NCI-H2107 treated with DMSO at 0.1 percent for 48 hours (cell line): Measurements from ENCODE around the gene BAIAP2L2.
"Not testable (repeated sequence)": the region's sequence is repeated elsewhere in the genome, so short reads cannot be mapped to it uniquely, and the experiment has no call there.

Experiments
- DNase-seq: peaks from one replicate; lab custom pipeline; 2025; ENCODE audit not compliant: unreplicated experiment; lab: John Stamatoyannopoulos, UW

BAIAP2L2 gene

DNA sequence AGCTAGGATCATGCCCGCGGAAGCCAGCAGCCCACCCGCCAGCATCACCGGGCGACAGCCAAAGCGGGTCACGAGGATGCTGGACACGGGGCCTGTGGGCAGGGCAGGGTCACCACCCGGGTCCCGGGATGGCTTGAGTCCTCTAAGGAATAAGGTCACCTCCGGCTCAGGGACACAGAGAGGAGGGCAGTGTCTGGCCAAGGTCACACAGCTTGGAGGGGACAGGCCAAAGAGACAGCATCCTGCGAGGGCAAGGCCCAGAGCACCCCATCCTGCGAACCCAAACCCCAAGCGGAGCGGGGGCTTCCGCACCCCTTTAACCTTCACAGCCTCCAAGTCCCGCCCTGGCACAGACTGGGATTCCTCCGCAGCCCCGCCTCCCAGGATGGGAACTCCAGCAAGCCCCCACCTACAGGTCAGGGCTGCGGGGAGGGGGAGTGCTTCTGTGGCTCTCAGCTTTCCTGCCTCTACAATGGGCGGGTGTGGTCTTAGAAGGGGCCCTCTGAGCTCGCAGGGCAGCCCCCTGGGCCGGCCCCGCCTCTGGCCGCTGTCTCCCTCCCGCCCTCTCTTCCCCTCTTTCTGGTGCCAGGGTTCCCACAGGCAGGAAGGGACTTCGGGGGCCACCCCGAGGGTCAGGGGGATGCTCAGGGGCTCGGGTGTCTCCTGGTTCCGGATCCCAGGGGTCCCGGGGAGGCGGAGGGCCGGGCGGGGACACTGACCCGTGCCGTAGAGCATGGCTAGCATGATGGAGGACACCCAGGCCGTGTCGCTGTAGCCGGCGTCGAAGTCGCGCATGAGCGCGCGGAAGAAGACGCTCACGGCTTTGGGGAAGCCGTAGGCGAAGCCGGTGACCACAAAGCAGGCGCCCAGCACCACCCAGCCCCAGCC is 28.3 kb downstream of the BAIAP2L2 start:
- no peak for DNase-seq

DNA sequence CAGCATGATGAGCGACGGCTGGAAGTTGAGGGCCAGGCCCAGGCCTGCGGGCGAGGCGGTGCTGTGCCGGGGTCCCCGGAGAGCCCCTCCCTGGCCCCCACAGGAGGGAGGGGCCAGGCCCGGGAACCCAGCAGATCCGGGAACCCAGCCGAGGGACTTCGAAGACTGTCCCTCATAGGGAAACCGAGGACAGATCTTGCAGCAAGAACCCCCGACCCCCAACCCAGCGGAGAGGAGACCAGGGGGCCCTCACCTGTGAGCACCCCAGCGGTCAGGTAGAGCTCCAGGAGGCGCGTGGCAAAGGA is 28.9 kb downstream of the BAIAP2L2 start:
- DNase-seq, result no peak

DNA sequence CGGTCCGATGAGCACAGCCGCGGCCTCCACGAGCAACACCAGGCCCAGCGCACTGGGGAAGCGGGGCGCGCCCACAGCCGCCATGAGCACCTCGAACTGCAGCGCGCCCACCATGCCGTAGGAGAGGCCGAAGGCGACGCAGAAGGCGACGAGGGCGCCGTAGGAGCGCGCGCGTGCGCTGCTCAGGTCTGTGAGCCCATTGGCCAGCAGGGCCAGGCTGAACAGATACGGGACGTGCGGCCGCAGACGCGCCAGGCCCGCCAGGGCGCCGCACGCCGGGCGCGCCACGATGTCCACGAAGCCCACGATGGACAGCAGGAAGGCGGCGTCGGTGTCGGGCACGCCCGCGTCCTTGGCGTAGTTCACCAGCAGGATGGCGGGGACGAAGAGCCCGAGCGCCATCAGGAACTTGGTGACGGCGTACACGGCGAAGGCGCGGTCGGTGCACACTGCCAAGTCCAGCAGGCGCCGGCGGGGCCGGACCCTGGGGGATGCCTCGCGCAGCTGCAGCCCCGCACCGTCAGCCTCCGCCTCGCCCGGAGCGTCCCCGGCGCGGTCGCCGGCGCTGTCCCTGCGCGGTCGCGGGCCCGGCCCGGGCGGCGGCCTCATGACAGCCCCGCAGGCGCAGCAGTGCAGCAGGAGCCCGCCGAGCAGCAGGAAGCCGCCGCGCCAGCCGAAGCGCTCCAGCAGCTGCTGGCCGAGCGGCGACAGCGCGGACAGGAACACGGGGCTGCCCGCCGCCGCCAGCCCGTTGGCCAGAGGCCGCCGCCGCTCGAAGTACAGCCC is 29.4 kb downstream of the BAIAP2L2 start:
- DNase-seq, result no peak

DNA sequence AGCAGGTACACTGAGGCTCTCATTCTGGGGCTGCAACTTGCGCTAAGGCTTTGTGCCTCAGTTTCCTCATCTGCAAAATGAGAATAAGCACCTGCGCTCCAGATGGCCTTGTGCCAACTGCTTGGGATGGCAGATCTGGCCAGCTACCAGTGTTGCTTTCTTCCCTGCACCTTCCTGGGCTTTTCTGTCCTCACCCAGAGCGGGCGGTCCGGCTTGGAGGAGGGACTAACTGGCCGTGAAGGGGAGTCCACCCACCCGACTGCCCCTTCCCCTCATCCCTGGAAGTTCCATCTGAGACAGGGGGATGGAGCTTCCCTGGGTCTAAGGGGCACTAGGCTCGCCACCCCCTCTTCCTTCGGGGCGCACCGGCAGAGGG is 30.0 kb downstream of the BAIAP2L2 start:
- DNase-seq, result no peak

DNA sequence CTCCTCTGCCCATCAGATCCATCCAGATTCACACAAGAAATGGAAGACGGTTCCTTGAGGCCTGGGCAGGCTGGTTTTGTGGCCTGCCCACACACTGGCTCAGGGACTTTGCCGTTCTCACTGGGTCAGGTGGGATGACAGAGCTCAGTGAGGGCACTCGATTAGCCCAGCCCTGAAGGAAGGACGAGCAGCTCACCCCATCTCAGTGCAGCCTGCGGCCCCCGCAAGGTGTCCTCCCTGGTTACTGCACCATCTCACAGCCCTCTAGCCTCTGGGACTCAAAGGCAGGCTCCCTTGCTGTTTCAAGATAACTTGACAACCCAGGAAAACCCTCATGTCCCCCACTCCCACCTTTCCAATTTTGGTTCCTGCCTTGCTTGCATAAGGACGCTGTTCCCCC is 30.7 kb downstream of the BAIAP2L2 start:
- DNase-seq, result no peak

DNA sequence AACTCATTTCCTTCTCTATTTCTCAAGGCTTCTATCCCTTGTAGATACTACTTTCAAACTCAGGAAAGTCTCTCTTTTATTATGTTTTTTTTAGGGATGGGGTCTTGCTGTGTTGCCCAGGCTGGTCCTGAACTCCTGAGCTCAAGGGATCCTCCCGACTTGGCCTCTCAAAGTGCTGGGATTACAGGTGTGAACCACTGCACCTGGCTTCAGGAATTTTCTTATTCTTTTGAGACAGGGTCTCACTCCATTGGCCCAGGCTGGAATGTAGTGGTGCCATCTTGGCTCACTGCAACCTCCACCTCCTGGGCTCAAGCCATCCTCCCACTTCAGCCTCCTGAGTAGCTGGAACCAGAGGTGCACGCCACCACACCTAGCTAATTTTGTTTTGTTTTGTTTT is 31.3 kb downstream of the BAIAP2L2 start:
- not testable (repeated sequence) for DNase-seq

DNA sequence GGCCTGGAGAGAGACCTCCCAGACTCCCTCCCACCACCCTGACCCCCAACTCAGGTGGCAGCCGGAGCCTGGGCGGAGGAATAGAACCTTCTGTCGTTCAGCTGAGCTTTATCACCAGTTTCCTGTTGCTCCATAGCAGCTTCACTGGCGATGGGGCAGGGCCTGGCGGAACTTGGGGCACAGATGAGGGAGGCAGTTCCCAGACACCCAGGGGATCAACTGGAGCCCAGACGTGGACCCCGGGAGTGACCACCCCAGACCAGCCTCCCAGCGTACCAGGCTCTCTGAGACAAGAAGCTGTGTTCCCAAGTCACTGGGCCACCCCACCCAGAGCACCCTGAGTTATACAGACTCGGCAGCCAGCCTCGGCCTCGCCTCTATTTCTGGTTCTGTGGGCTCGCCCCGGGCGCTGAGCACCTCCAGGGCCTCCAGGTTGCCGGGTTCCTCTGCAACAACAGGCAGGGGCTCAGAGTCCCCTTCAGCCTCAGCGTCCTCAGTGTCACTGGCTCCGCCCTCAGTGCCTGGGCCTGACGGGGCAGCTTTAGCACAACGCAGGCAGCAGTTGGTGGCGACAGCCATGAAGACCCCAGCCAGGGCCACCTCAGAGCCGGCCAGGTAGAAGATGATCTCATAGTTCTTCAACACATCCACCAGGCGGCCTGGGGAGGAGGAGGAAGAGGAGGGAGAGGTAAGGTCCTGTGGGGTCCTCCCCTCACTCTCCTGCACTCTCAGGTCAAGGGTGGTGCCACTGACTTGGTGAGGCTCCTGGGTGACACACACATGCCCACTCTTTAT is 32.2 kb downstream of the BAIAP2L2 start:
- DNase-seq, result no peak

DNA sequence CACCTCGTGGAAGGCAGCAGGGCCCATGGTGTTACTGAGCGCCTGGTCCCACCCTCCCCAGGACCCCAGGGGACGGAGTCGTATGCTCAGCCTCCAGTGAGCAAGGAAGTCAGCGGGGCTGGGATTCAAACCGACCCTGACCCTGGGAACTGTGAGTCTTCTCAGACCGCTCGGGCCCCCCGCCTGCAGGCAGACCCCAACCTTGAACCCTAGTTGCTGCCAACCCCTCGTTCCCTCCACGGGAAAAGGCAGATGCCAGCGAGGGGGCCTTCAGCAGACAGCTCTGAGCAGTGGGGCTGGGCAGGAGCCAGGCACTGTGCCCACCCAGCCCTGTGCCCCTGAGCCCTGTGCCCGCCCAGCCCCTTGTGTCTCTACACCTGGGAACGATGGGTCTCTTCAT is 32.9 kb downstream of the BAIAP2L2 start:
- no peak for DNase-seq

DNA sequence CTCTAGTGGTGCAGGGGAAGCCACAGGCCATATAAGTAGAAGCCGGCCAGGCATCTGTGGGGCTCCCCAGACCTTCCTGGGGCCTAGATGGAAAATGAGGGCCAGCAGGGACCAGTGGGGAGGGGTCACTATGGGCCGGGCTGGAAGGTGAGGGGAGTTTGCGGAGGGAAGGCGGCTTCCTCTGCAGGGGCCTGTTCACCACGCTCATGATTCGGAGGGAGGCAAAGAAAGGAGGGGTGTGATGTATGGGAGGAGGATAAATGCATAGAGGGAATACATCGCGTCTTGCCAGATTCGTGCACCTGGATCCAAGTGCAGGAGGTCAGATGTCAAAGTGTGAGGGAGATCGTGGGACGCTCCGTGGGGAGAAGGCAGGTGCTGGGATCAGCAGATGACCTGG is 33.4 kb downstream of the BAIAP2L2 start:
- DNase-seq, result no peak

DNA sequence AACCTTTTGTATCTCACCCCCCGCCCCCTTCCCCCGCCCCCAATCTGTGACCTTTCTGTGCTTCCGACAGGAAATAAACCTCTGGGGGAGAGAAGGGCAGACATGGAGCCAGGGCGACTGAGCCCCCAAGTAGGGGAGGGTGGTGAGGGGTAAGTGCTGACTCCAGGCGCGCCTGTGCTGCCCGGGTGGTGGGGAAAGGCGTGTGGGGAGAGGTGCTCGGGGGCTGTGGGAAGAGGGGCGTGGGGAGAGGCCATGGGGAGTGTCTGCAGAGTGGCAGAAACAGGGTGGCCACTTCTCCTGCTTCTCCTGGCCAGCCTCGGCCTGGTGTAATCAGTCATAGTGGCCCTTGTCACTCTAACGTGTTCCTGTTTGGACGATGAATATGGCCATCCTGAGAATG is 34.5 kb downstream of the BAIAP2L2 start:
- DNase-seq, result no peak

DNA sequence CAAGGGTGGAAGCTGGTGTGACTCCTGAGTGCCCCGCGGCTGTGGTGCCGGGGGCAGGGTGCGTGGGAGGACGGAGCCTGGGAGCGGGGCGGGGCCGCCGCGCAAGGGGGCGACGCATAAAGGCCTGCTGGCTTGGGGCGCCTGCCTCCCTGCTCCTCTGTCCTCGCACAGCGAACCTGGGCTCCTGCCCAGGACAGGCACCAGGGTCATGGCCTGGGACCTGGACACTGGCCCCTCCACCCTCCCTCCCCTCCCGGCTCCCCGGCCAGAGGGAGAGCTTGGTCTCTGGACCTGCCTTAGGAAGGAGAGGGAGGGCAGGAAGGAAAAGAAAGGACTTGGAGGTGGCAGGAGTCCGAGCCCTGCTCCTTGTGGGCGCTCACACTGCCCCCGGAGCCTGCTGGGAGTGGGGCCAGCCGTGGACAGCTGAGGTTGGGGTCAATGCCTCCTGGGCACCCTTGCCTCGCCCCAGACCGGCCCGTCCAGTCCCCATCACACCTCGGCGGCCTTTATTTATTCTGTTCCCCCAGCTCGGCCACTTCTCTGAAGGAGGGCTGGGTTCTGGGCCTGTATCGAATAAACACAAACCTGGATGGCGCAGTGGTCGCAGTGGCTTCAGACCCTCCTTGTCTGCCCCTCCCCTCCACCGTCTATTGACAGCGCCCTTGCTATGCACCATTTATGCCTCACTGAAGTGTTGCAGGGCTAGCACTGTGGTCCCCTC is 35.2 kb downstream of the BAIAP2L2 start:
- DNase-seq, result no peak

DNA sequence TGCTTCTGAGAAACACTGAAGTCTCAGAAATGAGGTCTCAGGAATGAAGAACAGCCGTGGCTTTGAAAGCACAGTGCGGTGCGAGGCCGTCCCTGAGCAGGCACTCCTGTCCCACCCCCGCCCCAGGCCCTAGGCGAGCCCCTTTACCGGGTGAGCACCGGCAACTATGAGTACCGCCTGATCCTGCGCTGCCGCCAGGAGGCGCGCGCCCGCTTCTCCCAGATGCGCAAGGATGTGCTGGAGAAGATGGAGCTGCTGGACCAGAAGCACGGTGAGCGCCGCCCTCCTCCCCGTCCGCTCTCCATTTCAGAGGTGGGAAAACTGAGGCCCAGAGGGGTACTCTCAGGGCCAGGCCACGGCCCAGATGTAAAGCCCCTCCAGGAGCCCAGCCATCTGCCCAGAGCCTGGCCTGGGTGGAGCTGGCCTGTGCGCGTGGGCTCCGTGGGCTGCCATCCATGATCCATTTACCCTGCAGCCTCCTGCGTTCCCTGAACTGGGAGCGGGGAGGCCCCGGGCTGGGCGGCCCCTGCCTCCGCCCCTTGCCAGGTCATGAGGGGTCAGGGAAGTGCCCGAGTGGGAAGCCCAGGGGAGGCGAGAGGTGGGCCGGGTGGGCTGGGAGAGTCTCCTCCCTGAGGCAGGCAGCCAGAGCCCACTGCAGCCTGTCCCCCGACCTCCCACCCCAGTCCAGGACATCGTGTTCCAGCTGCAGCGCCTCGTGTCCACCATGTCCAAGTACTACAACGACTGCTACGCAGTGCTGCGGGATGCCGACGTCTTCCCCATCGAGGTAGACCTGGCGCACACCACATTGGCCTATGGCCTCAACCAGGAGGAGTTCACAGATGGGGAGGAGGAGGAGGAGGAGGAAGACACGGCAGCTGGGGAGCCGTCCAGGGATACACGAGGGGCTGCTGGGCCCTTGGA is 36.0 kb downstream of the BAIAP2L2 start:
- no peak for DNase-seq

DNA sequence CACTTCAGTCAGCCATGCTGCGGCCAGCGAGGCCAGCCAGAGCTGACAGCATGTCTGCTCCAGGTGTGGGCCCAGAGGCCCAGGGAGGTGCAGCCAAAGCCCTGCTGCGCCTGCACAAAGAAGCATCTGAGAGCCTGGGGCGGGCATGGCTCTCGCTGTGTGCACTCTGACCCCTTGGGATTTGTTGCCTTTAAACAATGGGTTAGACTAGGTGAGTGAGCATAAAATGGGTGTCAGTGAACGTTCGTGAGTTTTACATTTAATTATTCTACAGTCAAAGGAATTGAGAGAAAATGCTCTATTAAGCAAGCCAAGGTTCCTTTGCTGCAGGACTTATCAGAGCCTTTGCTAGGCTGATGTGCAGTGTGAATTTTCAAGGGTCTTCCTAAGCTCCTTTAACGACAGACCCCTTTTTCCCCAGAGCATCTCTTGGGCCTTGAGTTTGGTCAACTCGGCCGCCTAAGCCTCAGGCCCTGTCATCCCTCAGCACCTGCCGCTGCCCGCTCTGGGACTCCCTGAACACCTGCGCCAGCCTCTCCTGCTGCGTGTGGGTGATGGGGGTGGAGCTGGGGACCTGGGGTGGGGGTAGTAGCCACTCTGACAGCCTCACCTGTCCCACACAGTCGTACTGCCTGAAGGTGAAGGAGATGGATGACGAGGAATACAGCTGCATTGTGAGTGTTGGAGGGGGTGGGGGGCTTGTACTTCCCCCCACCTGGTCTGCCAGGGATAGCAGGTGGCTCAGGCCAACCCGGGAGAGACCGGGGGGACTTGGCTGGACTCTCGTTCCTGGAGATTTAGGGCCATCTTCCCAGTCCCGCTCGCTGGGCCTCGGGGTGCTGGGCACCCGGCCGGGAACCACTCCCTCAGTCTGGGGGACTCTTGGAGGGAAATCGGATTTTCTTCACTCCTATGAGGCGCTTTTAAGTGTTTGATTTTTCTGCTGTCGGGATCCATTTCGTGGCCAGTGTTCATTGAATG is 37.0 kb downstream of the BAIAP2L2 start:
- peak; percentile 29 for DNase-seq

DNA sequence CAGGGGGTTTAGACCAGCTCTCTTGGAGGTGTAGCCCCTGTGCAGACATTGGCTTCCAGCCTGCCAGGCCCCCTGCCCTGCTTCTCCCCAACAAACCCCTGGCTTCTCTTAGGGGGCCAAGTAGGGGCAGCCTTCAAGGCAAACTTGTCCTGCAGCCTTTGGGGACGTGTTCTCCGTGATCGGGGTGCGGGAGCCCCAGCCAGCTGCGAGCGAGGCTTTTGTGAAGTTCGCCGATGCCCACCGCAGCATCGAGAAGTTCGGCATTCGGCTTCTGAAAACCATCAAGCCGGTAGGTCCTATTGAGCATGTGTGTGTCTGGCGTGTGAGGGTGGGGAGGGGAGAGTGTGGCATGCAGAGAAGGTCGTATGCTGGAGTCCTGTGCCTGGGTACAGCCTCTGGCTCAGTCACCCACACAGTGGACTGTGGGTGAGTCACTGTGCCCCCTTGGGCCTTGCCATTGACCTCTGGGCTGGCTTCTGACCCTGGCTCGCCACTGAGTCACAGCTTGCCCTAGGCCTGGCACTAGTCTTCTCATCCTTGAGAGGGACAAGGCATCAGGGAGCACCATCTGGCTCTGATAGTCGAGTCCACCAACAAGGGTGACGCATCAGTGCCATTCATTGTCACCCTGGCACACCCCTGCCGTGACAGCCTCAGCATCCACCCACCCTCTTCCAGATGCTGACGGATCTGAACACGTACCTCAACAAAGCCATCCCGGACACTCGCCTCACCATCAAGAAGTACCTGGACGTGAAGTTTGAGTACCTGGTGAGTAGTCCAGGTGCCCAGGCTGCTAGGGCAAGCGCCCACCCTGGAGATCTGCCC is 37.9 kb downstream of the BAIAP2L2 start:
- no peak for DNase-seq

DNA sequence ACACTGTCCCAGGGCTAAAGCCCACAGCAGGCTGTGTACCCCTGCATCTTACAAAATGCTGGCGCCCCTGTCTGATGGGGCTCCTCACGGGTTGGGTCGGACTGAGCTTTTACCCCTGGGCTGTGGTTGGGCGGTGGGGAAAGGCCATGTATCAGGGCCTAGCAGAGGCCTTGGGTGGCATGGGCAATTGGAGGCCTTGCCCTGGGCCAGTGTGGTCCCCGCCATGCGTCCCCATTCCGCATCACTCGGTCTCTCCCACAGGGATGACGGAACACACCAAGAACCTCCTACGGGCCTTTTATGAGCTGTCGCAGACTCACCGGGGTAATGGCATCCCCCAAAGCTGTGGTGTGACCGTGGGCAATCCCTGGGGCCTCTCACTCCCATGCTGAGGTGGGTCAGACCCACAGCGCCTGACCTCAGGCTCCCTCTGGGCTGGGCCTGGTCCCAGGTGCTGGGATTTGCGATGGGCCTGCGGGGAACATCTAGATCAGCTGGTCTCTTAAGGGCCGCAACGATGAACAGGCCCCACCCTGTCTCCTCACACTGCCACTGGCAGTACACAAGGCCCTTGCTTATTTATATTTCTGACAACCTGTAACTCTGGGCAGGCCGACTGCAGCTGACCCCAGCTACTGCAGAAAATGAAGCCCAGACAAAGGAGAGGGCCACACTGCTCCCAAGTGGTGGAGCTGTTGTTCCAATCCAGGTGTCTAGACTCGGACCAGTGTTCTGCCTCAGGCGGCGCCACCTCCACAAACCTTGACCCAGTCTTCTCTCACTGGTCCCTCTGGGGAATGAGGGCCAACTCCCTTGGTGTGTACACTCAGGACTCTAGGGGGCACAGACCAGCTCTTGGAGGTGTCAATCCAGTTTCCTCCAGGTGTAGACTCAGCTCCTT is 38.8 kb downstream of the BAIAP2L2 start:
- no peak for DNase-seq

DNA sequence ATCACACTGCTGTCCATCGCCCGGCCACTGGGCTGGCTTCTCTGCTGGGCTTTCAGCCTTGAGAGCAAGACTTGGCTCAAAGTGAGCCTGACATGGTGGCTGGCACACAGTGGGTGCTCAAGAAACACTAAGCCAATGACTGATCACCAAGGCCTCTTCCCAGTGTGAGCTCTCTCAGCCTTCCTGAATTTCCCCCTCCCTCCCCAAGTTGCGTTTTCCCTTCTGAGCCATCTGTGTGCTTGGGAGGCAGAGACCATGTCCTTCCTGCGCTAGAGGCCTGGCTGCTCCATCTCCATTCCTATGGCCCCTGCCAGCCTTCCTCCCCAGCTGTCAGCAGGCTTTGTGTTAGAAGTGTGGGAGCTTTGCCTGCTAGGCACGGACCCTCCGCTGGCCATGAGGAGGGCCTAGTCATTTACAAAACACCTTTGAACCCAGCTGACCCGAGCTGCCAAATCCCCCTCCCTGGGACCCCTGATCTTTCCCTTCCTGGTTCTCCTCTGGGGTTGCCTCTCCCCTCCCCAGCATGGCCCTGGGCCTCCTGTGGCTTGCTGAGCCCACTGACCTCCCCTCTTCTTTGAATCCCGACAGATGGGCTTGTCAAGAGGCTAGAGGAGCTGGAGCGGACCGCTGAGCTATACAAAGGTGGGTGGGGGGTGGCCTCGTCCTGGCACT is 40.1 kb downstream of the BAIAP2L2 start:
- DNase-seq, result no peak
